GM13976 (cell line): Measurements from ENCODE around the gene MAP3K8.

Experiments
- DNase-seq: peaks from one replicate; pipeline ENCODE4 v3.0.0; 2012; ENCODE audit warnings: low spot score
- CTCF ChIP-seq: IDR thresholded peaks from 2 replicates; pipeline ENCODE4 v1.5.1; 2012; ENCODE audit warnings: borderline replicate concordance, mild to moderate bottlenecking; ENCODE audit not compliant: insufficient read depth; ENCODE audit errors: extremely low read depth, missing control alignments, control extremely low read depth
- in situ Hi-C: fragments of 300-500 bp; cut with MboI; formaldehyde crosslinking; loops from one replicate; pipeline ENCODE4 v1.12.0; 2022; ENCODE audit warnings: low sequenced_read_pairs, mixed read lengths, inconsistent platforms; ENCODE audit not compliant: unreplicated experiment

MAP3K8 gene

GRCh38 chr10:30445711-30446110, 11.7 kb downstream of the MAP3K8 start:
- TF ChIP-seq CTCF = no peak
- in situ Hi-C loops = no loop called here
- no peak for DNase-seq

GRCh38 chr10:30447125-30447799, 13.3 kb downstream of the MAP3K8 start:
- in situ Hi-C loops = no loop called here
- no peak for TF ChIP-seq CTCF
- DNase-seq = no peak

GRCh38 chr10:30448092-30448491, 14.1 kb downstream of the MAP3K8 start:
- no peak for TF ChIP-seq CTCF
- in situ Hi-C loops = no loop called here
- no peak for DNase-seq

- no peak for DNase-seq
- TF ChIP-seq CTCF = no peak
- in situ Hi-C loops = no loop called here
Measured at GRCh38 chr10:30453764-30454527, 20.0 kb downstream of the MAP3K8 start.

GRCh38 chr10:30454744-30455510, 20.9 kb downstream of the MAP3K8 start:
- no peak for TF ChIP-seq CTCF
- no peak for DNase-seq
- in situ Hi-C loops = no loop called here

GRCh38 chr10:30455816-30456215, 21.8 kb downstream of the MAP3K8 start:
- no peak for DNase-seq
- TF ChIP-seq CTCF = no peak
- in situ Hi-C loops = no loop called here
